ENCODE results near the gene G6PC1.
"Not testable (repeated sequence)": the region's sequence is repeated elsewhere in the genome, so short reads cannot be mapped to it uniquely, and the experiment has no call there.

The G6PC1 gene

GRCh38 chr17:42873932-42874695, 26.5 kb upstream of the G6PC1 start:
- not testable (repeated sequence) for DNase-seq

DNA sequence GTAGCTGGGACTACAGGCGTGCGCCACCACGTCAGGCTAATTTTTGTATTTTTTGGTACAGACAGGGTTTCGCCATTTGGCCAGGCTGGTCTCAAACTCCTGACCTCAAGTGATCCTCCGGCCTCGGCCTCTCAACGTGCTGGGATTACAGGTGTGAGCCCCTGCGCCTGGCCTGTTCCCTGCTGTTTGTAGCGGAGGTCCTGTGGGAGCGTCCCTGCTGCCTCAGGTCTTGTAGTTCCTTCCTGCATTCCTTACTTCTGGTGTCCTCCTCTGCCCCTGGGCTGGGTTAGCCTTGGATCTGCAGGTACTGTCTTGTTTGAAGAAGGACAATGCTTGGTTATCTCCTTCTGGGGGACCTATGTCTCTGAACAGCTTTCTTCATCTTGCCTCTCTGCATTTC, 23.6 kb upstream of the G6PC1 start:
- no peak for DNase-seq

DNA sequence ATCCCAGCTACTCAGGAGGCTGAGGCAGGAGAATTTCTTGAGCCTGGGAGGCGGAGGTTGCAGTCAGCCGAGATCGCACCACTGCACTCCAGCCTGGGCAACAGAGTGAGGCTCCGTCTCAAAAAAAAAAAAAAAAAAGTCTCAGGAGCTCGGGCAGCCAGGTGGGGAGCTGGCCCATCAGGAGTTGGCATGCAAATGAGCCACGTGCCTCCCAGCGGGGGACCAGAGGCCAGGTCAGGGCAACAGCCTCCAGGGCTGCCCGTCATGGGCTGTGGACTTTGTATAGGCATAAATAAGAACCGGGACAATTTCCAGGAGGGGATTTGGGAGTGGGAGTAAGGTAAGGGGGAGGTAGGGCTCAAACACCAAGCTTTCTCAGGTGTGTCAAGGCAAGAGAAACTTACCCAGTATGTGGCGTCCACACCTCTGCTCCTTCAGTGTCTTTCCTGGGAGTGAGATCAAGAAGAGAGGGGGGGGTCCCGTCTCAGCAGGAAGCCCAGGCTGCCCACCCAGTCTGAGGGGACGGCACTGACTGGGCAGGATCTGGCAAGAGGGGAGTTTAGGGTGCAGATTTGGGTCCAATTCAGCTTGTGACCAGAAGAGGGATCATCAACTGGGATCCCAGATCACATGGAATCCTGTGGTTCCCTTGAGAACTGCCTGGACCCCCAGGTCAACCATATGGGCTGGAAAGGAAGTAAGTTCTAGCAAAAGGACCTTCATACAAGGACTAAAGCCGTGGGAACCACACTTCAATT, 22.3 kb upstream of the G6PC1 start:
- DNase-seq: no peak

- no peak for DNase-seq
These were observed 21.5 kb upstream of the G6PC1 start for GRCh38 chr17:42878924-42879595.

GRCh38 chr17:42879596-42879985, 21.0 kb upstream of the G6PC1 start:
- peak; percentile 21 for DNase-seq

DNA sequence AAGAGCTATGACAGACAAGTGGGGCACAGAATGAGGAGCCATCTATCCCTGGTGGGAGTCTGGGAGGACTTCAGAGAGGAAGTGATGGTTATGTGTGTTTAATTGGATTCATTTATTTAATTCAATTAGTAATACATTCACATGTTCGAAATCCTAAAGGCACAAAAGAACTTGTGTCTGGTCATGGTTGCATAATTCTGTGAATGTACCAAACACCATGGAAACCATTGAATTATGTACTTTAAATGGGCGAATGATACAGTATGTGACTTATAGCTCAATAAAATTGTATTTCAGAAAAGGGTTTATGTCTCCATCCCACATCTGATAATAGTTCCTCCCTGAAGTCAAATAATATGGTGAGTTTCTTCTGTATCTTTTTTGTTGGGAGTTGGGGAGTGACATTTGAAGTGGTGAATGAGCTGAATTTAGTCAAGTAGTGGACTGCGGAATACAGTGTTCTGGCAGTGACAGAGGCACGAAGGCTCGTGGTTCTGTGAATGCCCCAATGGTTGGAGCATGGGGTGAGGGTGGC, 19.8 kb upstream of the G6PC1 start:
- DNase-seq: no peak

- not testable (repeated sequence) for DNase-seq
These were observed 18.9 kb upstream of the G6PC1 start for GRCh38 chr17:42881706-42882105.

GRCh38 chr17:42882166-42882565, 18.4 kb upstream of the G6PC1 start:
- DNase-seq: no peak

DNA sequence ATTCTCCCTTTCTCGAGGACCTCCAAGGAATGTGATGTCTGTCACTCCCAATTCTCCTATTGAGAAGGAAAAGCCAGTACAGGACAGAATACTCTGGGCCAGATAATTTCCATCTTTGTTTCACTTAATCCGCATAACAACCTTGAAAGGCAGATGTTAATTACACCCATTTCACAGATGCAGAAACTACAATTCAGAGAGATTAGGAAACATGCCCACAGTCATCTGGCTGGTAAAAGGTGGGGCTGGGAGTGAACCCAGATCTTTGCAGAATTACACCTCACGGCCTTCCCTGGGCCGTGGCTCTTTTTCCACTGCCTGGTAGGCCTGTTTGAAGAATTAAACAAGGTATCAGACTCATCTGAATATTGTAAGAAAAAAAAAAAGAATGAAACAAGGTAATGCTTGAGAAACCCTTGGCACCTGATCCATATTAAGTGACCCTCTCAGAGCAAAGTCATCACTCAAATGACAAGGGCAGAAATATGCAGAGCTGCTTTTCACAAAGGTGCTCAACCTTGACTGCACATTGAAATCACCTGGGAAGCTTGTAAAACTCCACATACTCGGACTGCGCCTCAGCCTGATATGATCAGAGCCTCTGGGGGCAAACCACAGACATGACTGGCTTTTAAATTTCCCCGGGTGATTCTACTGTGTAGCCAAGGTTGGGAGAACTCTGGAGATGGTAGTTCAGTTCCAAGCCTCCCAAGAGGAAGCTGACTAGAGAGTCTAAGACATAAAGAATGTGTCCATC, 16.6 kb upstream of the G6PC1 start:
- DNase-seq: no peak

- DNase-seq: not testable (repeated sequence)
These were observed 14.8 kb upstream of the G6PC1 start for GRCh38 chr17:42885806-42886205.

DNA sequence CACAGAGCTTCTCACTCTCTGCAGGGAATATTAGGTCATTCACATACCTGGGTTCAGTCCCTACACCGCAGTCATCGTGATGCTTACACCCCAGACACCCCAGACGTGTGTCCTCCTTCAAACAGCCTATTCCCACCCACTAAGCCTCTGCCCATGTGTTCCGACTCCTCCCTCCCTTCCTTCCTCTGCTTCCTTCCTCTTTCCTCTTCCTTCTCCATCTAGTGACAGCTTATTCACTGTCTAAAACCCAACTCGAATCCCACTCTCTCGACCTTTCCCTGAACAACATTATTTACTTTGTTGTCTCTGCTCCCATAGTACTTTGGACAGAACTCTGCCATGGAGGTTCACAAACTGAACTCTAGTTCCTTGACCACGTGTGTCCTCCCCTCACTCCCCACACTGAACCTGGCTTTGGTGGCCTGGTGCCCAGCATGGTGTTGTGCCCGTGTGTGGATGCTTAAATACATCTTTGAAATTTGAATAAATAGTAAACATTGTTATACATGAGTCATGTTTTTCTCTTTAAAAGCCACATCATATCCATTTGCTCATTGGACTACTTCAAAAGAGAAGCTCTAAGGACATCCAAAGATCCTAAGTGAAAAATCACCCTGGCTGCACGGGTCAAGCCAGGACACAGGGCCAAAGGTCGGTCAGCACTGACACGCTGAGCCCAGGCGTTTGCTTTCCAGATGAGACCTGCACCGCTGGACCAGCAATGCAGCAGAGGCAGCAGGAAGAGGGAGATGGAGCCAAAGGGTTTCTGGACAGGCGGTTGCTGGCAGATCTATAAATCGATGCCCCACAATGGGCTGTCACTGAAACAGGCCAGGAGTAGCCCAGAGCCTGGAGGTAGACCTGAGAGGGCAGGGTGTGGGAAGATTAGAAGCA, 14.1 kb upstream of the G6PC1 start:
- DNase-seq: no peak

- DNase-seq: no peak
These were observed 10.8 kb upstream of the G6PC1 start for GRCh38 chr17:42889809-42890208.

GRCh38 chr17:42891539-42892152, 9.0 kb upstream of the G6PC1 start:
- DNase-seq: no peak

DNA sequence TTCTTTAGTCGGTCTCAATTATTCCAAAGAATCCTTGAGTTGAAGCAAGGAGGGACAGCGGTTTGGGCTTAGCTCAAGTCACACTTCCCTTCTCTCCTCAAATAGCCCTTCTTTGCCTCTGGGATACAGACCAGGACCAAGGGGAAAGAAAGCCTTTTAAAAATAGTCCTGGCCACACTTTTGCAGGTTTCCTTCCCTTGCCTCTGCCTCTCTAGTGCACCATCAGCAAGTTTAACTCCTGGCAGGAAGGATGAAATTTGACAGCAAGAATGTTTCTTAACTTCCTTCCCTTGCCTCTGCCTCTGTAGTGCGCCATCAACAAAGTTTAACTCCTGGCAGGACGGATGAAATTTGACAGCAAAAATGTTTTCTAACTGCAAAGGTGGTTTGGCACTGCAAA, 7.2 kb upstream of the G6PC1 start:
- DNase-seq: no peak

- no peak for DNase-seq
These were observed 6.1 kb upstream of the G6PC1 start for GRCh38 chr17:42894283-42895184.

DNA sequence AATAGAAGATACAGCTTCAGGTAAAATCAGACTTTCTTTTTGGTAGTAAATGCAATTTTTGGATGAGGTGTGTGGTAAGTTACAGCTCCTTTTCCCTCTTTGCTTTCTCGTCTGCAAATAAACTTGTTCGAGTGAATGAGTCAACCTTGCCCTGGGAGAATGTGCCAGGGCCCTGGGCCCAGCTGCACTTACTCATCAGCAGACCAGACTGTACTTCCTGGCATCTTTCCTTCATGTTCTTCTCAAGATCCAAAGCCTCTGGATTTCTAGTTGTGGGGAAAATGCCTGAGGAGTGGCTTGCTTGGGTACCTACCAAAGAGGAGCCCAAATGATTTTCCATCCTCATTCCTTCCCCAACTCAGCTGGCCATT, 5.4 kb upstream of the G6PC1 start:
- peak; percentile 70 for DNase-seq

- DNase-seq: no peak
These were observed 2.3 kb upstream of the G6PC1 start for GRCh38 chr17:42898147-42898811.

- not testable (repeated sequence) for DNase-seq
These were observed 618 bp upstream of the G6PC1 start for GRCh38 chr17:42899981-42900380.

DNA sequence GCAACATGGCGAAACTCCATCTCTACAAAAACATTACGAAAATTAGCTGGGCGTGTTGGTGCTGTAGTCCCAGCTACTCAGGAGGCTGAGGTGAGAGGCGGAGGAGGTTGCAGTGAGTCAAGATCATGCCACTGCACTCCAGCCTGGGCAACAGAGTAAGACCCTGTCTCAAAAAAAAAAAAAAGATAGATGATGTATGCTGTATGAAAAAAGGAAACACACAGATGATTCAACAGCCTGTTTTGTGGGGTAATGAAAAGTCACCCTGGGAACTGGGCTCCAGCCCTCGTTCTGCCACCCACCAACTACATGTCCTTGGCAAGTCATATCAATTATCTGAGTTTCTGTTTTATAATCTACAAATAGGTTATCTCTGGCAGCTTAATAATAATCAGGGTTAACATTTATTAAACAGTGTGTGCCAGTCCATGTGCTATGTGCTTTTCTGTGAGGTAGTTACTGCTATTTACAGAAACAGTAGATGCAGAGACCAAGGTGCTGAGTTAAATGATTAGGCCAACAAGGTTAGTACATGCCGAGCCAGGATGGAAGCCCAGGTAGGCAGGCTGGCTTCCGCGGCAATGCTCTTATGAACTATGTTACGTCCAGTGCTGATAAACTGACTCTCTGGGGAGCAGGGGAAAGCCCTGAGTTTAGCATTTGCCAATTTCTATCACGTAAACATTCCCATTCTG, 1.1 kb downstream of the G6PC1 start:
- DNase-seq: no peak

All from fibroblast of skin of abdomen (primary cell).